Activated CD4-positive, CD25-positive, alpha-beta regulatory T cell (primary cell): ENCODE measurements around the gene RAB41.
"Not testable (repeated sequence)": the region's sequence is repeated elsewhere in the genome, so short reads cannot be mapped to it uniquely, and the experiment has no call there.

Experiments
- DNase-seq, 4 experiments: peaks; one replicate each; lab custom pipeline; 2025; lab: John Stamatoyannopoulos, UW

RAB41 gene

DNA sequence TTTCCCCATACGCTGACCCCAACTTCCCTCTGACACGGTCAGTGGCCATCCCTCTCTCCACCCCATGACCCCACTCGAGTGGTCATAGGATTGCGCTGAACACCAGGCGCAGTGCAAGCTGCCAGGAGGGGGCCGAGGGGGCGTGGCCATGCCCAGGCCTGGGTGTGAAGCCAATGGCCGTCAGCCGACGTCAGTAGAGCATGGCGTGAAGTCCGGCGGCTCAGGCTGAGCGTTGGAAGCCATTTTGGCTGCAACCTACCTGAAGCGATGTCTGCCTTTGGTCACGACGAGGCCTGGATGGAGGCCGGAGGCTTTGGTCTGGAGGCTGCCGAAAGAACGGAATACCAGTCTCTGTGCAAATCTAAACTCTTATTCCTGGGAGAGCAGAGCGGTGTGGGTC is at the start of gene RAB41:
Gene RAB41, plus strand, starts transcription at position 222 of the 400 bp plus-strand sequence. Its CDS starts 46 bp downstream, at position 268.
- DNase-seq: no peak

DNA sequence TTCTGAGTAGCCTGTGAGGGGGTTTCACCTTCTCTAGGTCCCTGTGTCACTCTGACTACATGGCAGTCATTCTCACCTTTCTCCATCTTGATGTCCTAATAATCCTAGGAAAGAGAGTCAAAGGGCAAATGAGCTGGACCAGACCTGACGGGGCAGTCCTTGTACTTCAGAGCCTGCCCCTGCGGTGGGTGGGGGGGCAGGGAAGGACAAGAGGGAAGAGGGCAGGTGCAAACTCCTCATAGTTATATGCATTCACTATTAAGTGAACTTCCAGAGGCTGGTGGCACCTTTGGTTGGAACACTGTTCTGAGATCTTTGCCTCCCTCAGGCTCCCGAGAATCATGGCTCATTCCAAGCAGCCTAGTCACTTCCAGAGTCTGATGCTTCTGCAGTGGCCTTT is 47.6 kb upstream of the RAB41 start, which contains the start of gene AWAT1:
Gene AWAT1, plus strand, starts transcription at position 301 of the 400 bp plus-strand sequence. Its CDS starts 41 bp downstream, at position 342.
- DNase-seq: no peak

DNA sequence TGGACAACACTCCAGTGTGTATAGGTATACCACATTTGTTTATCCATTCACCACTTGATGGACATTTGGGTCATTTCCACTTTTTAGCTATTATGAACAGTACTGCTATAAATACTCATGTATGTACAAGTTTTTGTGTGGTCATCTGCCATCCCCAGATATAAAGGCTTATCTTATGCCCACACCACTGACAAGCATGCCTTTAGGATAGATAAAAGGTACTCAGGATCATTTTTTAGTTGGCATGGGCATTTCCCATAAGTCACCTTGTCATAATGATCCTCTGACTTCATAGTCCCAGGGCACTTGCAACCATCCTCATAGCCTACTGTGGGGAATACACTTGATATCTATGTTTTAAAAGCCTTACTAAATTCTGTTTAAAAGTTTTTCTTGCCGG is 41.2 kb upstream of the RAB41 start:
- DNase-seq: no peak

DNA sequence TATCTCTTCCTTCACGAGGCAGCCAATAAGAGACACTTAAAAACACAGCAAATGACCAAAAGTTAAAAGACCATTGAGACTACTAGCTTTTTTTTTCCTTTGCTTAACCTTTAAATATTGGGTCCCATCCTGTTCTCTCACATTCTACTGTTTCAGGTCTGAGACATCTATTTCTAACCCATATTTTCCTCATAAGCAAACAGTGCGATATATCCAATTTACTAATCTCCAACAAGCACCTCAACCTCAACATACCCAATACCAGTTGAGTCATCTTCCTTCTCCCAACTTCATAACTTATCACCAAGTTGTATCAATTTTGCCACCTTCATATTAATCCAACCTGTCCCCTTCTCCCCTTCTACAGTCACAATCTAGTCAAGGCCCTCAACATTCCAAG is 40.5 kb upstream of the RAB41 start:
- DNase-seq: no peak

DNA sequence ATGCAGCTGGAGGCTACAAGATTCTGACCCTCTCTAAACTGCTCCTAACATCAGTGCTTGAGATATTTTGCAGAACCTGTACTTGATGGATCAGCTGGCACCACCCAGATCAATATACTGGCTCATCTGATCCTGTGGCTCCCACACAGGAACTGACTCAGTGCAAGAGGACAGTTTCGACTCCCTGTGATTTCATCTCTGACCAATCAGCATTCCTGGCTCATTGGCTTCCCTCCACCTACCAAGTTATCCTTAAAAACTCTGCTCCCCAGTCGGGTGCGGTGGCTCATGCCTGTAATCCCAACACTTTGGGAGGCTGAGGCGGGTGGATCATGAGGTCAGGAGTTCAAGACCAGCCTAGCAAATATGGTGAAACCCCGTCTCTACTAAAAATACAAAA is 38.4 kb upstream of the RAB41 start:
- not testable (repeated sequence) for DNase-seq

DNA sequence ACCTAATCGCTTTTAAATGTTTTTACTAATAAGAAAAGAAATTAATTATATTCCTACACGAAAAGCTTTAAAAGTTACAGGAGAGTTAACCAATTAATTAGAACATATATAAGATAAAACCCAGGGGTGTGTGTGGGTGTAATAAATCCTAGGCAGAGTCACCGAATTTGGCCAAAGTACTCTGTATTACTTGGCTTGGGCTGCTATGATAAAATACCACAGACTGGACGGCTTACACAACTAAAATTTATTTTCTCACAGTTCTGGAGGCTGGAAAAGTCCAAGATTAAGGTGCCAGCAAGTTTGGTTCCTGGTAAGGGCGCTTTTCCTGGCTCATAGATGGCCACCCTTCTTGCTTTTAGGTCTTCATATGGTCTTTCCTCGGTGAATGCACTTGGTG is 37.1 kb upstream of the RAB41 start:
- no peak for DNase-seq

DNA sequence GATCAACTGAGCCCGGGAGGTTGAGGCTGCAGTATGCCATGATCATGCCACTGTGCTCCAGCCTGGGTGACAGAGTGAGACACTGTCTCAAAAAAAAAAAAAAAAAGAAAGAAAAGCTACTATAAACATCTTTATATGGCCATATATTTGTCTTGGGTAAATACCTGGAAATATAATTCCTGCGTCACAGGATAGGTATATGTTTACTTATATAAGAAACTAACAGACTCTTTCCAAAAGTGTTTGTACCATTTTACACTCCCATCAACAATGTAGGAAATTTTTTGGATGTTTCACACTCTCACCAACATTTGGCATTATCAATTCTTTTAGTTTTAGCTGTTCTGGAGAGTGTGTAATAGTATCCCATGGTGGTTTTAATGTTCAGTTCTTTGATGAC is 34.7 kb upstream of the RAB41 start:
- DNase-seq: no peak

DNA sequence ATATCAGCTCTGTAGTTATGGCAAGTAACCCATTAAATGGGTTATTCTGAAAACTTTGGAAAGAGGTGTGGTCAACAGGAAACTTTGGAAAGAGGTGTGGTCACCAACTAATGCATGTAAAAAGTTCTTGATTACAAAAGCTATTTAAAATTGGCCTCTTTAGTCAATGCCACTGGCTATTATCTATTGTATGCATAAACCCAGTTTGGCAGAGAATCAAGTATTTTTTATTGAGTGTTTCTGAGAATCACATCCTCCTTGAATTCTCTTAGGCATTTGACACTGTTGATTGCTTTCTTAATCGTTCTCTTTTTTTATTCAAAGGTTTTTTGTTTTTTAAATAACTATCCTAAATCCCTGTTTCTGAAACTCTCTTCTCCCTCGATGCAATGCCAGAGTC is 29.5 kb upstream of the RAB41 start:
- no peak for DNase-seq

DNA sequence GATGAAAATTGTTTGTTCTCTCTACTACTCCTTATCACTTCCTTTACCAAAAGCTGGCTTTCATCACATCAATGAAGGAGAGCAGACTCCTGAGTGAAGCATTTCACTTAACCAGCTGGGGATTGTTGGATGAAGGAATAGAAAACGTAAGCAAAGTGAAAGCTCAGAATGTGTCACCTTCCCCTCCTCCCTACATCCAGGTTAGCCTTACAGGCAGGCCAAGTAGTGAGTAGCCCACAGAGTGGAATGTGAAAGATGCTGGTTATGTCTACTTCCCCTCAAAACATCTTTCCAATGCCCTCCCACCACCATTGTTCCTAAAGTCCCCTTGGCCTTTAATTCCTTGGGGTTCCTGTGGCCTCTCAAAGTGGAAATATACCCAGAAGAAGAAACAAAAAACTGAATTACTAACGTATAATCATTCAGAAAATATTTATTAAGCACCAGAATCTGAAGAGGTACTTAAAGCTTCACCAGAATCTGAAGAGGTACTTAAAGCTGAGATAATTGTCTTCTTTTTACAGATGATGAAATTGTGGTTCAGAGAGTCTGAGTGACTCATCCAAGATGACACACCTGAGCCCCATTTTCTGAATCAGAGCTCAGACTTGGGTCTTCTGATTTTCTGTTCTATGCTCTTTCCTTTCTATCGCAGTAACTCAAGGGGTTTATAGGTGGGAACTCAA is 28.5 kb upstream of the RAB41 start:
- no peak for DNase-seq

DNA sequence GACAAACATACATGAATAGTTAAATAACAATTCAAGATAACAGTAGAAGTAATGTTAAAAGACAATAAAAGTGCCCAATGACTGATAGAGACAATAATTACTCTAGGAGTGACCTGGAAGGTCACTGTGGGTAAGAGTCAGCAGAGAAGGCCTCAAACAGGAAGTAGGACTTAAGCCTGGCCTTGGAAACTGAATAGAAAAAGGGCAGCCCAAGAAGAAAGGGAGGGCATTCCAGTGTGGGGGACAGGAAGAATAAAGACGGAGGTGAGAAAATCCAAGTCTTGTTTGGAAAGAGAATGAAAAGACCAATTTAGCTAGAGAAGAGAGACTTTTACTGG is 27.9 kb upstream of the RAB41 start:
- DNase-seq: no peak

DNA sequence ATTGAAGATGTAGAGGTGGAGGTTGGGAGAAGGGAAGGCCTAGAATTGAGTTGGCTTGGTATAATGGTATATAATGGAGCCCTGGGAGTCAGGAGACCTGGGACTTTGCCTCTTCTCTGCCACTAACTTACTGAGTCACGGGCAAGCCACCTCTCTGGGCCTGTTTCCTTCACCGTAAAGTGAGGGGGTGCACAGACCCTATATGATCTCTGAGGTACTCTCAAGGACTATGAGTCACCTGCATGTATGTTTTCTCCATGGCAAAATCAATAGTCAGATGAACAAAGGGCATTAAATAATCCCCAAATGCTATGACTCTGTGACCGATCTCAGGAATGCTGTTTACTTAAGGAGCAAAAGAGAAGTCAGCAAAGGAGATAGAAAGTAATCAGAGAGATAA is 27.1 kb upstream of the RAB41 start:
- DNase-seq: no peak

DNA sequence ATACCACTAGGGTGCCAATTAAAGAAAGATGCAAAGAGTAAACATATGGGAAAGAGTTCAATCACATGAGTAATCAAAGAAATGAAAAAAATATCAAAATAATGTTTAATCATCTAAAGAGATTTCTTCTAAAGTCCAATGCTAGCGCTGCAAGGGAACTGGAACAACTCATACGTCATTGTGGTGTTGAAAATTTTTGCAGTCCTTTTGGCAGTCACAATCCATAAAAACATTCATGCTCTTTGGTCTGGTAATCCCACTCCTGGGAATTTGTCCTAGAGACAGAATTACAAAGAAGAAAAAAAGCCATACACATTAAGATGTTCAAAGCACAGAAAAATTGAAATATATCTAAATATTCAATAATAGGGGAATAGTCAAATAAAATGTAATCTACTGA is 26.5 kb upstream of the RAB41 start:
- DNase-seq: no peak

DNA sequence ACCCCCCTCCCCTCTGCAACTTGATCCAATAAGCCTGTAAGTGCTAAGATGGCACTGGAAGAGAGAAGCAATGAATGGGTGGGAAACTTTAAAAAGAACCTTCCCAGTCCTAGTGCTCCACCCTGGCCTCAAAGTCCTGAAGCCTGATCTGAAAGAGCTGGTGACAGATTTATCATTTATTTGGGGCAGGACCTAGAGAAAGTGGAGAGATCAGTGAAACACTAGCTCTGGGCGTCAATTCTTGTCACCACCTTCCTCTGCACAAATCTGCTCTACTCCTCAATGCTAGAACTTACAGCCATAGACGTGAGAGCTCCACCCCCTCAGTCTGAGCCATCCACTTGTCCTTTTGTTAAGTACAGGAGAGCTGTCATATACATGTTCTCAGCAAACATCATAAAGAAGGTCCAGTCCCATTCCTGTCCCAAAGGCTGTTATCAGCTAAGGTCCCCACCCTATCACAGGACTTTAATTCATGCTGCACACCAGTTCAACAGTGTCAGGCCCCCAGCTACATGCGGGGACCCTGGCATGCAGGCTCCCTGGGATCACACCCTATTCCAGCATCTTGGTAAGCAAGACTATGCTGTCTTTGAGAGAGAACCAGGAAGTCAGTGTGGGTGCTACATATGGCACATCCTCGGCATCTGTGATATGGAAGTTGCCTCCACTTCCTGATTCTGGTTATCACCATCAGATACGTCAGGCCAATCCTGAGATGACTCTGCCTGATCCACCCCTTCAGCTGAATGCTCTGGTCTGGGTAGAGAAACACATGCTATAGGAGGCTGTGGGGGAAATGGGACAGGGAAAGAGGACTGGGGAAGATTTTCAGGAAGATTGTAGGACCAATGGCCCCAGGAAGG is 24.3 kb upstream of the RAB41 start:
- DNase-seq: no peak

DNA sequence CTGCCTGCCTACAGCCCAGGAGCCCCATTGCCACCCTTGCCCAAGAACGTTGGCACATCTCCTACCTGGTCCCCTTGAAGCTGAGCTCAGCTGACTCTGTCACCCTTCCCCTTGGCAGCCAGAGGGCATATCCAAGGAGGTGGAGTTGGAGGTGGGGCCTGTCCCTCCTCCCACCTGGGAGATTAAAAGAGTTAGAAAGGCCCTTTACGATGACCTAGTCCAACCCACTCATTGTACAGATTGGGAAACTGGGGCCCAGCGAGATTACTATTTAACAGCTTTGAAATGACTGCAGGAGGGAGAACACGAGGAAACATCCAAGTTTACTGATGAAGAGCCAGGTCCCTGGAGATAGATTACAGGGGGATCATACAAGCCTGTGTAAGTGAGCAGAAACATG is 21.9 kb upstream of the RAB41 start, which contains the start of gene P2RY4:
Gene P2RY4, minus strand, starts transcription at position 101 of the 400 bp plus-strand sequence. CDS start 580 bp downstream, outside the sequence.
- DNase-seq: no peak

DNA sequence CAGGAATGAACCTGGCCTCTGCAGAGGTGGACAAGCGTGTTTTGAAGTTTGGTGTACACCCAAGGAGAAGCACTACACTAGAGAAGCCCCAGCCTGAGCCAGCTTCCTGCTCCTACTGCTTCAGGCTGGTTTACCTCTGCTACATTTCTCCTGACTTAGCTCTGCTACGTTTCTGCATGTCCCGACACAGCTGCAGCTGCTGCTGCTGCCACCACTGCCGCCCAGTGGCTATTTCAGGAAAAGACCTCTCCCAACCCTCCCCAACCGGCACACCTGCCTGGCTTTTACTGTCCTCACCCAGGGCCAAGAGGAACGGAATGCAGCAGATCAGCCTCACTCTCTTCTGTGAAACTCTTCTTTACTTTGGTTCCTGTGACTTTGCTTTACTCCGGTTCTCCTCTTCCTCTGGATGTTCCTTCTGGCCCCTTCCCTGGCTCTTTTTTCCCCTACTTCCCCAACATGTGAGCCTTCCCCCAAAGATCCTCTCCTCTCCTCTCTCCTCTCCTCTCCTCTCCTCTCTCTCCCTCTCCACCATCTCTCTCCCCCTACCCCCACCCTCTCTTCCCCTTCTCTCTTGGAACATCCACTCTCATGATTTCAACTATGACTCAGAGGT is 18.9 kb upstream of the RAB41 start:
- DNase-seq: peak in 1 of 4 experiments; percentile 11

DNA sequence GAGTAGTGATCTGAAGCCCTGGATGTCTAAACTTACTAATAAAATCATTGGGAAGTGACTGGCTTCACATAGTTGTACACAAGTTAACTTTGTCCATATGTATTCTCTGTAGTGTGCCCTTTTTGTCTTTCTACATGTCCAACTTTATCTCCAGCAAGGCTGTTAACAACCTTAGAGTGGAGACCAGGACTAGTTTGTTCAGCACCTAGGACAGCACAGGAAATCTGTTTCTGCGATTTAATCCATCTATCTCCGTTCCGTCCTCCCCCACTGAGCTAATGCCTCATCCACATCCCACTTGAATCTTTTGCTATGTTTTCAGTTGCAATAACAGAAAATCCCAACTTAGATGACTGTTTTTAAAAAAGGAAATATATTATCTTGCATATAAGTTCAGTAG is 17.2 kb upstream of the RAB41 start:
- no peak for DNase-seq

DNA sequence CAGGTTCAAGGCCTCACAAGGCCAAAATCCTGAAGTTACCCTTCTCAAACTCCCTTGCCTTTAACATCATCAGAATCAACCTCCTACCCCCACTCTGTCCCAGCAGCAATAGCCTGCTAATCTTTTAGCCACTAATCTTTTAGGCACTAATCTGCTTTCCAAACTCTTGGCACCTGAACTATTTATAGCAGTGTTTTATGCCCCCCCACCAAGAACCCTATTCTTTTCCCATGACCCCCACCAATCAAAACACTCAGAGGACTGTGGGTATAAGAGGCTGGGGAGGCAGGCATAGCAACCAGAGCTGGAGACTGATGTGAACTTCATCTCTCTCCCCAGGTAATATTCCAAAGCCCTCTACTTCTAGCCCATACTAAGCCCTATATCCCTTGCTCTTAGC is 13.9 kb upstream of the RAB41 start, which contains the start of gene ARR3:
Gene ARR3, plus strand, starts transcription at position 301 of the 400 bp plus-strand sequence. CDS start 1,052 bp downstream, outside the sequence.
- no peak for DNase-seq

DNA sequence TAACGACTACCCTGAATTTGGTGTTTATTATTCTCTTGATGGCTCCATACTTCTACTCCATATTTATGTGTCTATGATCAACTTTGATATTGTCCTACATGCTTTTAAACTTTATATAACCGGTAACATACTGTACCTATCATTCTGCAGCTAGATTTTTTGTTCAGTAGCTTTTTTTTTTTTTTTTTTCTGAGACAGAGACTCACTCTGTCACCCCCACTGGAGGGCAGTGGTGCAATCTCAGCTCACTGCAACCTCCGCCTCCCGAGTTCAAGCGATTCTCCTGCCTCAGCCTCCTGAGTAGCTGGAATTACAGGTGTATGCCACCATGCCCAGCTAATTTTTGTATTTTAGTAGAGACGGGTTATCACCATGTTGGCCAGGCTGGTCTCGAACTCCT is 7.9 kb upstream of the RAB41 start:
- DNase-seq: not testable (repeated sequence)

DNA sequence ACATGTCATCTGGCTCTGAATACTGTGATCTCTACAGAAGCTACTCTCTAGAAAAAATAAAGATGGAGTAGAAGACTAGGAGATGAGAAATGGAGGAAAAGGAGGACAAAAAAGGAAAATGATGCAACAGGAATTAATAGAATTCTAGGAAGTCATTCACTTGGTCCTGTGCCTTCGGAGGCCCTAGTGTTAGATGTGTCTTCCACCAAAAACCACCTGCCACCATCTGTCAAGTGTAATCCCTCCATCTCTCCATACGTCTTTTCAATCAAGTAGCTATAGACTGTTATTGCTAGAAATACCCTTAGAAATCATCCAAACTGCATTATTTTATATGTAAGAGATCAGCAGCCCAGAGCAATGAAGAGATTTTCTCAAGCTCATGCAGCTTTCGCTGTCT is 2.9 kb upstream of the RAB41 start:
- DNase-seq: no peak

DNA sequence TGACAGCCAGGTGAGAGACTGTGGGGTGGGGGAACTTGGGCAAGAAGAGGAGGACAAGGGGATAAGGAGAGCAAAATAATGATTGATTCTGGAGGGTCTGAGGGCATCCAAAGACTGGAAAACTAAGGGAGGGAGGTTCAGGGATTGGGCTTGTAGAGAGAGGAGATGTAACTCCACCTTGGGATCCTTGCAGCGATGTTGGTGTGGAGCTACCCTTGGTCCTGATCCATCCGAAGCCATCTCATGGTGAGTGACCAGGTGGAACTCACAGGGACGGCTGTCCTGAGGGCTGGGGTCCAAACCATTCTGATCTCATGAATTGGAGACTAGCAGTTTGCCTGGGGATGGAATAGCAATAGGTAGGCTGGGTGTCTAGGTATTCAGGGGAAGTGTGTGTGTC is 1.4 kb upstream of the RAB41 start:
- DNase-seq: no peak

DNA sequence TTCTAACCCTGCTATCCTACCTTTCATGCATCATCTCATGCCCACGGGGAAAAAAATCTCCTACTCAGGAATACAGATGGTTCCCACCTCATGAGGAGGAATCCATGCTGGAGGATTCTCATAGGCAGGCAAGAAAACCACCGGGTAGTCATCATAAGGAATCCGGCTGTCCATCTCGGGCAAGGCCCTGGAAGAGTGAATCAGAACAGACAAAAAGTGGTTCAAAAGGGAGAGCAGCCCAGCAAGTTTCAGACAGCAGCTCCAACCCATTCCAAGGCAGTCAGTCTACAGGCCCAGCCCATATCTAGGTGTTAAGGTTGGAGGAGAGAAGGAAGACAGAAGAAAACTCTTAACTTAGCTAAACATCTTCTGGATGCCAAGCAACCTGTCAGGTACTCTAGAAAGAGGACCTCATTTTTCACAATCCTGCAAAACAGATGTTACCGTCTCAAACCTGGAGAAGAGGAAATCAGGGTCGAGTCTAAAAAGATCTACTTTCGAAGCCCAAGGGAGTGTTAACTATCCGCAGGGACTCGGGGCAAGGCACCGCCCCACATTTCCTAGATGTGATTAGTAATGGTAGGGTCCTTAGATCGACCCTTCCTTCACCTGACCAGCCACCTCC is 7.3 kb downstream of the RAB41 start:
- no peak for DNase-seq
